ENCODE results near the gene MST1R.
"Not testable (repeated sequence)": the region's sequence is repeated elsewhere in the genome, so short reads cannot be mapped to it uniquely, and the experiment has no call there.

MST1R gene

GRCh38 chr3:49927798-49928197, 24.1 kb upstream of the MST1R start:
- no peaks in the 10 kb centered on the region for H3K9me3 ChIP-seq (ENCODE audit: severe bottlenecking)
- H3K4me3 ChIP-seq (ENCODE audit: low read depth, low read length): no peak overlapping the region
- H3K27ac ChIP-seq: no peak overlapping the region
- no peak for TF ChIP-seq CTCF (IDR thresholded peaks at IDR 0.05; ENCODE audit: low read depth, low read length)
- DNase-seq: no peak
- peaks cover 7% of the 10 kb centered on the region; the same call in 1 of the 2 replicates for H3K36me3 ChIP-seq
- H3K27me3 ChIP-seq (ENCODE audit: insufficient read depth, low read depth, severe bottlenecking): no peaks in the 10 kb centered on the region

DNA sequence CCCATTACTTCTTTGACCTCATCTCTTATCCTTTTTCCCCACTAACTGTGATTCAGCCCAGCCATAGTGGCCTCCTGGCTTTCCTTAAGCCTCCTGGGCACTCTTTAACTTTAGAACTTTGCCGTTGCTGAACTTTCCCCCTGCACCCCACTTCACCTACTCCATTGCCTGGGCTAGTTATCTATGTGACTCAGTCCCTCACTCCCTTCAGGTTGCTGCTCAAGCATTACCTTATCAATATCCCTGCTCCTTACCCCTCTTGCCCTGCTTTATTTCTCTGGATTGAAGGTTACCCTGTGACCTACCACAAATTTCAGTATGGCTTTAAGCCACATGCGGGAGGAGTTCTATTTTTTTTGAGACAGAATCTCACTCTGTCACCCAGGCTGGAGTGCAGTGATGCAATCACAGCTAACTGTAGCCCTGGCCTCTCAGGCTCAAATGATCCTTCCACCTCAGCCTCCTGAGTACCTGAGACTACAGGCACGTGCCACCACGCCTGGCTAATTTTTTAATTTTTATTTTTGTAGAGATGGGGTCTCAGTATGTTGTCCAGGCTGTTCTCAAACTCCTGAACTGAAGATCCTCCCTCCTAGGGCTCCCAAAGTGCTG, 22.6 kb upstream of the MST1R start:
- Histone ChIP-seq H3K9me3 (ENCODE audit: severe bottlenecking) (no peaks in the 10 kb centered on the region), H3K27ac (no peak overlapping the region), H3K27me3 (ENCODE audit: insufficient read depth, low read depth, severe bottlenecking) (no peaks in the 10 kb centered on the region), H3K36me3 (peaks cover 7% of the 10 kb centered on the region; the same call in 1 of the 2 replicates), H3K4me3 (ENCODE audit: low read depth, low read length) (no peak overlapping the region)
- no peak for DNase-seq
- TF ChIP-seq CTCF (IDR thresholded peaks at IDR 0.05; ENCODE audit: low read depth, low read length): no peak

- no peak overlapping the region for H3K27ac ChIP-seq
Measured at GRCh38 chr3:49925485-49925884, 21.8 kb upstream of the MST1R start.

DNA sequence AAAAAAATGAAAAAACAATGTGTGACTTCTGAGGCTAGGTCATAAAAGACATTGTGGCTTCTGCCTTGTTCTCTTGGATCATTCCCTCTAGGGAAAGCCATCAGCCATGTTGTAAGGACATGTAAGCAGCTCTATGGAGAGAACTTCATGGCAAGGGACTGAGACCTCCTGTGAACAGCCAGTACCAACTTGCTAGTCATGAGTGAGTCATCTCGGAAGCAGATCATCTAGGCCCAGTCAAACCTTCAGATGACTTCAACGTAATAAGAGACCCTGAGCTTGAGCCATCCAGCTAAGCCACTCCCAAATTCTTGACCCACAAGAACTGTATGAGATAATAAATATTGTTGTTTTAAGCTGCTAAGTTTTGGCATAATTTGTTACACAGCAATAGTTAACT, 21.0 kb upstream of the MST1R start:
- no peak for TF ChIP-seq CTCF (IDR thresholded peaks at IDR 0.05; ENCODE audit: low read depth, low read length)
- no peak overlapping the region for H3K27ac ChIP-seq
- H3K4me3 ChIP-seq (ENCODE audit: low read depth, low read length): no peak overlapping the region
- H3K27me3 ChIP-seq (ENCODE audit: insufficient read depth, low read depth, severe bottlenecking): no peaks in the 10 kb centered on the region
- no peak for DNase-seq
- H3K9me3 ChIP-seq (ENCODE audit: severe bottlenecking): no peaks in the 10 kb centered on the region
- H3K36me3 ChIP-seq: peaks cover 7% of the 10 kb centered on the region; the same call in 1 of the 2 replicates

More at GRCh38 chr3:49925485-49925884, 21.8 kb upstream of the MST1R start:
- DNase-seq: no peak
- H3K36me3 ChIP-seq: peaks cover 7% of the 10 kb centered on the region; the same call in 1 of the 2 replicates
- no peak for TF ChIP-seq CTCF (IDR thresholded peaks at IDR 0.05; ENCODE audit: low read depth, low read length)
- H3K27me3 ChIP-seq (ENCODE audit: insufficient read depth, low read depth, severe bottlenecking): no peaks in the 10 kb centered on the region
- H3K4me3 ChIP-seq (ENCODE audit: low read depth, low read length): no peak overlapping the region
- no peaks in the 10 kb centered on the region for H3K9me3 ChIP-seq (ENCODE audit: severe bottlenecking)

- not testable (repeated sequence) for H3K4me3 ChIP-seq (ENCODE audit: low read depth, low read length); H3K9me3 ChIP-seq (ENCODE audit: severe bottlenecking); H3K27me3 ChIP-seq (ENCODE audit: insufficient read depth, low read depth, severe bottlenecking); DNase-seq; H3K36me3 ChIP-seq; H3K27ac ChIP-seq
Measured at GRCh38 chr3:49917806-49918590, 14.3 kb upstream of the MST1R start.

GRCh38 chr3:49916686-49917085, 13.0 kb upstream of the MST1R start:
- H3K36me3 ChIP-seq: peaks cover 7% of the 10 kb centered on the region
- no peak for DNase-seq
- no peaks in the 10 kb centered on the region for H3K9me3 ChIP-seq (ENCODE audit: severe bottlenecking)
- TF ChIP-seq CTCF (IDR thresholded peaks at IDR 0.05; ENCODE audit: low read depth, low read length): no peak
- no peaks in the 10 kb centered on the region for H3K27me3 ChIP-seq (ENCODE audit: insufficient read depth, low read depth, severe bottlenecking)
- no peak overlapping the region for H3K27ac ChIP-seq
- H3K4me3 ChIP-seq (ENCODE audit: low read depth, low read length): no peak overlapping the region
